ENCODE measurements around the gene GRID1. TPM values are rescaled to one million over a fixed set of nuclear protein-coding genes. Genes with fewer than 3 reads are reported as not detected.

GRID1 gene
- total and polyA plus RNA-seq, 10 of the 15 experiments (the other 5 are each of a cell fraction or from before 2014, with no cell fraction given) = 0.04 to 0.62 (median 0.08) TPM; not detected in 5

GRCh38 chr10:85863301-85864172 is 503.1 kb downstream of the GRID1 start (continued):
- TF ChIP-seq FOS (IDR thresholded peaks at IDR 0.05; ENCODE audit: borderline replicate concordance, extremely low read depth, insufficient read length) = no peak
- TF ChIP-seq TARDBP (IDR thresholded peaks at IDR 0.05; ENCODE audit: borderline replicate concordance) = no peak
- no peak for TF ChIP-seq PML (IDR thresholded peaks at IDR 0.05; ENCODE audit: low read length)

- Histone ChIP-seq H4K20me1 (ENCODE audit: control insufficient read depth, insufficient read depth) (no peaks in the 10 kb centered on the region), H3K27ac (ENCODE audit: control insufficient read depth, insufficient read depth) (no peak overlapping the region), H3K4me2 (ENCODE audit: control insufficient read depth, insufficient read depth) (no peak overlapping the region), H3K36me3 (ENCODE audit: control insufficient read depth in 2 of 2, insufficient read depth in 2 of 2, low read length in 1 of 2) (no peaks in the 10 kb centered on the region), H3K9ac (ENCODE audit: control insufficient read depth, insufficient read depth, low read length) (no peak overlapping the region), H3K4me3 (no peak overlapping the region), H2AFZ (ENCODE audit: control insufficient read depth, low read depth, low read length) (no peak overlapping the region), H3K79me2 (ENCODE audit: control insufficient read depth, insufficient read depth, low read length) (no peaks in the 10 kb centered on the region), H3K4me1 (ENCODE audit: control insufficient read depth, insufficient read depth, low read length) (no peaks in the 10 kb centered on the region), H3K27me3 (replicated peaks in 1 of 2; ENCODE audit: control insufficient read depth in 2 of 2, insufficient read depth in 2 of 2, low read length in 1 of 2) (no peaks in the 10 kb centered on the region; a peak in 1 of 4 replicates), H3K9me3 (replicated peaks; ENCODE audit: control insufficient read depth, insufficient read depth, low read length) (no peaks in the 10 kb centered on the region)
- DNase-seq (ENCODE audit: low read depth, low spot score) = no peak
- ChIA-PET POLR2A (no interaction called here), RAD21 (ENCODE audit: unreplicated experiment) (no interaction called here), CTCF (no interaction called here), SMC1A (ENCODE audit: uncharacterized antibody, unreplicated experiment) (no interaction called here)
- 47% methylated on average over 6 of the region's 6 CpGs for WGBS (ENCODE audit: insufficient coverage, insufficient replicate concordance, low lambda C conversion rate, missing lambda C conversion rate)
- intact Hi-C loops (cut with micrococcal nuclease; ENCODE audit: unreplicated experiment) = no loop called here
- TF ChIP-seq, protein P1, sequence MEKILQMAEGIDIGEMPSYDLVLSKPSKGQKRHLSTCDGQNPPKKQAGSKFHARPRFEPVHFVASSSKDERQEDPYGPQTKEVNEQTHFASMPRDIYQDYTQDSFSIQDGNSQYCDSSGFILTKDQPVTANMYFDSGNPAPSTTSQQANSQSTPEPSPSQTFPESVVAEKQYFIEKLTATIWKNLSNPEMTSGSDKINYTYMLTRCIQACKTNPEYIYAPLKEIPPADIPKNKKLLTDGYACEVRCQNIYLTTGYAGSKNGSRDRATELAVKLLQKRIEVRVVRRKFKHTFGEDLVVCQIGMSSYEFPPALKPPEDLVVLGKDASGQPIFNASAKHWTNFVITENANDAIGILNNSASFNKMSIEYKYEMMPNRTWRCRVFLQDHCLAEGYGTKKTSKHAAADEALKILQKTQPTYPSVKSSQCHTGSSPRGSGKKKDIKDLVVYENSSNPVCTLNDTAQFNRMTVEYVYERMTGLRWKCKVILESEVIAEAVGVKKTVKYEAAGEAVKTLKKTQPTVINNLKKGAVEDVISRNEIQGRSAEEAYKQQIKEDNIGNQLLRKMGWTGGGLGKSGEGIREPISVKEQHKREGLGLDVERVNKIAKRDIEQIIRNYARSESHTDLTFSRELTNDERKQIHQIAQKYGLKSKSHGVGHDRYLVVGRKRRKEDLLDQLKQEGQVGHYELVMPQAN (conservative IDR thresholded peaks at IDR 0.05) = no peak
- TF ChIP-seq NR2F1 (conservative IDR thresholded peaks at IDR 0.05) = no peak
- no peak for TF ChIP-seq ATF7 (IDR thresholded peaks at IDR 0.05; ENCODE audit: low read depth)
- no peak for TF ChIP-seq KDM1A (IDR thresholded peaks at IDR 0.05; ENCODE audit: borderline replicate concordance)
- no peak for TF ChIP-seq MYC (IDR thresholded peaks at IDR 0.05; ENCODE audit: insufficient read depth, insufficient read length, insufficient replicate concordance, low read length, severe bottlenecking)
- no peak for TF ChIP-seq NR2C2 (IDR thresholded peaks at IDR 0.05; ENCODE audit: borderline replicate concordance, control insufficient read depth, insufficient read length, low read depth)
- FAIRE-seq = no peak
- ATAC-seq = no peak
- BruUV-seq (replicated peaks) = no TSS peak
- in situ Hi-C loops (cut with MboI) = no loop called here
Observed at GRCh38 chr10:85862771-85863170, 503.8 kb downstream of the GRID1 start.
